OCI-LY1 (cell line): ENCODE measurements around the gene P4HB.

Source experiments
- H2AFZ ChIP-seq: fragments of 200-600 bp; sonication (generic), shearing (Covaris generic); 2 replicates; pipeline ENCODE4 v1.6.0; 2014; ENCODE audit warnings: antibody characterized with exemption, mild to moderate bottlenecking, low read length
- H3F3A ChIP-seq: fragments of 200-600 bp; sonication (generic), shearing (Covaris generic); 2 replicates; pipeline ENCODE4 v1.6.0; 2014; ENCODE audit warnings: mild to moderate bottlenecking, antibody characterized with exemption, low read length, moderate library complexity; ENCODE audit not compliant: insufficient read depth
- H3K27ac ChIP-seq: fragments of 200-600 bp; sonication (generic); 2 replicates; pipeline ENCODE4 v1.5.1; 2014; ENCODE audit warnings: low read length, mixed run types, mild to moderate bottlenecking, low read depth; ENCODE audit not compliant: poor library complexity, severe bottlenecking
- H3K27me3 ChIP-seq: fragments of 200-600 bp; sonication (generic); 2 replicates; pipeline ENCODE4 v1.6.0; 2014; ENCODE audit warnings: antibody characterized with exemption, mild to moderate bottlenecking, low read length, moderate library complexity; ENCODE audit not compliant: insufficient read depth
- H3K36me3 ChIP-seq: fragments of 200-600 bp; sonication (generic); 2 replicates; pipeline ENCODE4 v1.6.1; 2014; ENCODE audit warnings: mild to moderate bottlenecking, antibody characterized with exemption, low read length, moderate library complexity, mixed read lengths; ENCODE audit not compliant: insufficient read depth
- H3K4me1 ChIP-seq: fragments of 200-600 bp; sonication (generic); 2 replicates; pipeline ENCODE4 v1.5.1; 2014; ENCODE audit warnings: mild to moderate bottlenecking, low read length, moderate library complexity; ENCODE audit not compliant: insufficient read depth, severe bottlenecking
- H3K4me2 ChIP-seq: fragments of 200-600 bp; sonication (generic), shearing (Covaris generic); 2 replicates; pipeline ENCODE4 v1.6.1; 2014; ENCODE audit warnings: low read length
- H3K4me3 ChIP-seq: fragments of 200-600 bp; sonication (generic); 2 replicates; pipeline ENCODE4 v1.5.1; 2014; ENCODE audit warnings: low read length, low read depth, mild to moderate bottlenecking, mixed read lengths; ENCODE audit not compliant: poor library complexity, severe bottlenecking
- H3K79me2 ChIP-seq: fragments of 200-600 bp; shearing (Covaris generic); 2 replicates; pipeline ENCODE4 v1.6.1; 2016; ENCODE audit warnings: mixed run types, low read length, mixed read lengths; ENCODE audit not compliant: insufficient read depth
- H3K9ac ChIP-seq: fragments of 200-600 bp; sonication (generic), shearing (Covaris generic); 2 replicates; pipeline ENCODE4 v1.6.1; 2014; ENCODE audit warnings: mild to moderate bottlenecking, low read length, mixed read lengths
- H3K9me2 ChIP-seq: fragments of 200-600 bp; sonication (generic), shearing (Covaris generic); 2 replicates; pipeline ENCODE4 v1.6.1; 2014; ENCODE audit warnings: low read depth, mild to moderate bottlenecking, low read length, mixed read lengths
- H3K9me3 ChIP-seq: fragments of 200-600 bp; shearing (Covaris generic); 2 replicates; pipeline ENCODE4 v1.6.1; 2014; ENCODE audit warnings: low read length, mixed read lengths
- H4K20me1 ChIP-seq: fragments of 200-600 bp; sonication (generic), shearing (Covaris generic); 2 replicates; pipeline ENCODE4 v1.6.0; 2016; ENCODE audit warnings: mild to moderate bottlenecking, low read length; ENCODE audit not compliant: insufficient read depth
- EZH2 ChIP-seq: fragments of 200-600 bp; sonication (generic), shearing (Covaris generic); IDR thresholded peaks from 2 replicates; pipeline ENCODE4 v1.8.0; 2017; ENCODE audit warnings: borderline replicate concordance, mixed run types, mild to moderate bottlenecking, antibody characterized with exemption, low read length, moderate library complexity, mixed read lengths
- TF ChIP-seq, protein P1 (sequence below): fragments of 200-600 bp; sonication (generic), shearing (Covaris generic); IDR thresholded peaks from 2 replicates; pipeline ENCODE4 v1.5.1; 2017; ENCODE audit warnings: mild to moderate bottlenecking, antibody characterized with exemption, low read length, moderate library complexity, mixed read lengths

P4HB gene

DNA sequence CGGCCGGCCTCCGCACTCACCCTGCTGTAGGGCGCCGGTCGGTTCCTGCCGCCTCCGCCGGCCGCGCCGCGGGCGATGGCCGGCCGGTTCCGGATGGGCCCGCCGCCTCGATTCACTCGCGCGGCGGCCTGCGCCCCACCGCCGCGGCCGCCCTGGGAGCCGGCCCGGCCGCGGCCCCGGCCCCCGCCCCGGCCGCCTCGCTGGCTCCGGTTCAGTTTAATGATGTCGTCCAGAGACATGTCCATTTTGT, 30.9 kb upstream of the P4HB start:
- Histone ChIP-seq H4K20me1 (no peaks in the 10 kb centered on the region), H2AFZ (no peak overlapping the region), H3K9me3 (no peaks in the 10 kb centered on the region), H3K4me3 (peak overlapping the region; percentile 78), H3K9me2 (no peaks in the 10 kb centered on the region), H3K27ac (no peak overlapping the region), H3K4me2 (0 out of 2 replicates have a peak overlapping the region, but pooled peaks have one; percentile 89), H3K9ac (peak overlapping the region; percentile 80), H3K36me3 (peaks cover 51% of the 10 kb centered on the region), H3K27me3 (no peaks in the 10 kb centered on the region), H3K79me2 (peaks cover 17% of the 10 kb centered on the region), H3K4me1 (peaks cover 36% of the 10 kb centered on the region), H3F3A (0 out of 2 replicates have a peak, but pooled peaks cover 2% of the 10 kb centered on the region)
- TF ChIP-seq, protein P1, sequence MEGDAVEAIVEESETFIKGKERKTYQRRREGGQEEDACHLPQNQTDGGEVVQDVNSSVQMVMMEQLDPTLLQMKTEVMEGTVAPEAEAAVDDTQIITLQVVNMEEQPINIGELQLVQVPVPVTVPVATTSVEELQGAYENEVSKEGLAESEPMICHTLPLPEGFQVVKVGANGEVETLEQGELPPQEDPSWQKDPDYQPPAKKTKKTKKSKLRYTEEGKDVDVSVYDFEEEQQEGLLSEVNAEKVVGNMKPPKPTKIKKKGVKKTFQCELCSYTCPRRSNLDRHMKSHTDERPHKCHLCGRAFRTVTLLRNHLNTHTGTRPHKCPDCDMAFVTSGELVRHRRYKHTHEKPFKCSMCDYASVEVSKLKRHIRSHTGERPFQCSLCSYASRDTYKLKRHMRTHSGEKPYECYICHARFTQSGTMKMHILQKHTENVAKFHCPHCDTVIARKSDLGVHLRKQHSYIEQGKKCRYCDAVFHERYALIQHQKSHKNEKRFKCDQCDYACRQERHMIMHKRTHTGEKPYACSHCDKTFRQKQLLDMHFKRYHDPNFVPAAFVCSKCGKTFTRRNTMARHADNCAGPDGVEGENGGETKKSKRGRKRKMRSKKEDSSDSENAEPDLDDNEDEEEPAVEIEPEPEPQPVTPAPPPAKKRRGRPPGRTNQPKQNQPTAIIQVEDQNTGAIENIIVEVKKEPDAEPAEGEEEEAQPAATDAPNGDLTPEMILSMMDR = no peak
- TF ChIP-seq EZH2 = no peak

DNA sequence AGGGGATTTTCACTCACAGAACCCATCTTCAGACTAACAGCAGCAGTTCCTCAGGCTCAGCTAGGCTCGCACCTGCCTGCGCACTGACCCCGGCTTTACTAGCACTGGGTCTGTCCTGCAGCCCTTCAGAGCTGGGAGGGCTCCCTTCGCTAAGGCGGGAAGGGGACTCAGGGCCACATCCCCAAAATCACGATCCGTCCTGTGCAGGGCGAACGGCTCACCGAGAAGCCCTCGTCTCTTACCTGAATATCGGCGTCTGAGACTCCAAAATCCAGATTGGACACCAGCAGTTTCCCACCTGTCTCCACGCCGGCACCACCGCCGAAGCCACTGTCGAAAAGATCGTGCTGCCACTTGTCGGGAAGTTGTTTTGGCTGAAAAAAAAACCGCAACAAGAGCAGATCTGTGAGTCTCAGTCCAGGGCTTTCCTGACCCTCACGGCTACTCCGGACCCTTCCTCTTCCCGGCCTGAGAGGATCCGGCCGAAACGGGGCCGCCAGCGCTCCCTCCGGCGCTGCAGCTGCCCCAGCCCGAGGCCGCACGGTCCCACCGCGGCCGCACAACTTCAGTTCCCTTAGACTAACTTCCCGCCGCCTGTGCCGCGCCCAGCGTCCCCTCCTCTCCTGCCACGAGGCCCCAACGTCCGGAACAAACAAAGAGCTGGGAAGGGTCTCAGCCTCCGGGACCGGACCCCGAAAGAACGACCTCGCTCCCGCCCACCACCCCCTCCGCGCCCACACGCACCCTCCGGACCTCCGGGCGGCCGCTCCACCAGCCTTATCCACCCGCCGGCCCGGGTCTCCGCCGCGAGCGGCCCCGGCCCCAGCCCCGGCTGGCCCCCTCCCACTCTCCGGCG, 30.3 kb upstream of the P4HB start:
- Histone ChIP-seq H2AFZ (no peak overlapping the region), H3K4me2 (peak overlapping the region; percentile 89), H3K4me3 (peak overlapping the region; percentile 78), H3K79me2 (peaks cover 17% of the 10 kb centered on the region), H4K20me1 (no peaks in the 10 kb centered on the region), H3K36me3 (peaks cover 56% of the 10 kb centered on the region), H3F3A (0 out of 2 replicates have a peak, but pooled peaks cover 2% of the 10 kb centered on the region), H3K27me3 (no peaks in the 10 kb centered on the region), H3K9me3 (no peaks in the 10 kb centered on the region), H3K4me1 (peaks cover 36% of the 10 kb centered on the region), H3K27ac (peak overlapping the region; percentile 37), H3K9me2 (no peaks in the 10 kb centered on the region), H3K9ac (peak overlapping the region; percentile 80)
- TF ChIP-seq, protein P1 = no peak
- TF ChIP-seq EZH2 = no peak

DNA sequence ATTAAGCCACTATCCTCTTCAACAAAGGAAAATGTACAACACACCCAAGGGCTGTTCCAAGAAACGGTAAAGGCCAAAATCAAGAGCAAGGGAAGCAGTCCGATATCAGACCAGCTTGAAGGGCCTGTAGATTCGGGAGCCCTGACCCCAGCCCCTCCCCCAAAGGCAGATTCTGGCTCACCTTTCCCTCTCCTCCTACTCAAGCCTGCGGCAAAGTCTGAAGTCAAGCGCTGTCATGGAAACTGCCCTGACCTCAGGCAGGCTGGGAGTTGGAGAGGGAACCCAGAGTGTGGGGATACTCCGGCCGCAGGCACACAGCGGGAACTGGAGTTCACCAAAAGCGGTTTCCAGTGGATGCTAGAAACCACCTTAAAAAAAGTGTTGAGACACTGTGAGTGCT, 29.3 kb upstream of the P4HB start:
- H4K20me1 ChIP-seq = no peaks in the 10 kb centered on the region
- TF ChIP-seq EZH2 = no peak
- TF ChIP-seq, protein P1 = no peak
- peaks cover 36% of the 10 kb centered on the region for H3K4me1 ChIP-seq
- H3K27me3 ChIP-seq = no peaks in the 10 kb centered on the region
- peaks cover 61% of the 10 kb centered on the region for H3K36me3 ChIP-seq
- peak overlapping the region; percentile 78 for H3K4me3 ChIP-seq
- no peak overlapping the region for H3K27ac ChIP-seq
- no peaks in the 10 kb centered on the region for H3K9me2 ChIP-seq
- H3F3A ChIP-seq = 0 out of 2 replicates have a peak, but pooled peaks cover 2% of the 10 kb centered on the region
- H3K79me2 ChIP-seq = peaks cover 17% of the 10 kb centered on the region
- no peak overlapping the region for H2AFZ ChIP-seq
- peak overlapping the region; percentile 80 for H3K9ac ChIP-seq
- H3K9me3 ChIP-seq = no peaks in the 10 kb centered on the region
- peak overlapping the region; percentile 89 for H3K4me2 ChIP-seq
